ENCODE results near the gene RAPGEF3. TPM values are rescaled to one million over a fixed set of nuclear protein-coding genes. Genes with fewer than 3 reads are reported as not detected.

RAPGEF3 gene
- total and polyA plus RNA-seq, 9 of the 15 experiments (the other 6 are each of a cell fraction or from before 2014, with no cell fraction given) = 0.03 to 0.78 (median 0.37) TPM; not detected in 1

DNA sequence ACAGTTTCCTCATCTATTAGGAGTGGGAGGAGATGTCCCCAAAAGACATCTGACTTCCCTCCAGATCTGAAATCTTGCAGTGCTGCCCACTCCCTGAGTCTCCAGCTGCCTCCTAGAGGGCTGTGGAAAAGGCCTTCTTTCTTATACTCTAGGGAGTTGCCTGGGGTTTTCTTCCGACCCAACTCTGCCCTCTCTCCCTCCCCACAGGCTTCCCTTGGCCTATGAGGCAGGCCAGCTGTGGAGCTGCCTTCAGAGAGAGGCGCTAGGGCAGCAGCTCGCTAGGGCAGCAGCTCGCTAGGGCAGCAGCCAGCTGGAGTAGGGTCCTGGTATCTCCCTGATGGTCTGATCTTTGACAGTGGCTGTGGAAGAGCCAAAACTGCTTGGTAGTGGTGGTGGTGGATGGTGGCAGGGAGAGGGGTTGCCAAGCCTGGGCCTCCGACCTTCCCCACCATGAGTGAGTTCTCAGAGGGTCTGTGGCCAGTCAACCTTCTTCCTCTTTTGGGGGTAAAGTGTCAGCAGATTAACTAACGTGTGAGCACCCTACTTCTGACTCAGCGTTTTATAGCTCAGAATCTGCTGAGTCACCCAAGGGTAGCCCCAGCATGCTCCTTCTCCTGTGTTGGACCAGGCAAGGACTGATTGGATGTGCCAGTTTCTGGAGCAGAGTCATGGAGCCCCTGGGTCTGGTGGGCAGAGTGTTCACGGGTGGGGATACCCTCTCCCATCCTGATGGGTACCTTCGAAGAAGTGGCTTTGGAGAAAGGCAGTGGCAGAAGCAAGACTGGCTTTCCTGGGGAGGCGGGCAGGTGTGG lies 16.6 kb upstream of the RAPGEF3 start (continued):
- TF ChIP-seq MYBL2 (IDR thresholded peaks at IDR 0.05; ENCODE audit: low read depth) (no peak), MYBL2 (CRISPR knock-in tag; IDR thresholded peaks at IDR 0.05; ENCODE audit: borderline replicate concordance) (no peak), JUNB (CRISPR knock-in tag; conservative IDR thresholded peaks at IDR 0.05) (0 out of 2 replicates have a peak, but pooled peaks have one; percentile 18), BCL6 (CRISPR knock-in tag; IDR thresholded peaks at IDR 0.05) (peak; percentile 5; the same call in 1 of the 2 replicates), KAT2B (IDR thresholded peaks at IDR 0.05; ENCODE audit: low read depth, low read length) (no peak), WHSC1 (IDR thresholded peaks at IDR 0.05; ENCODE audit: low read length) (no peak), EP400 (IDR thresholded peaks at IDR 0.05) (peak; percentile 70), U2AF1 (optimal IDR thresholded peaks at IDR 0.05; ENCODE audit: low read depth, low read length) (no peak), ZNF696 (CRISPR knock-in tag; conservative IDR thresholded peaks at IDR 0.05) (no peak)
- TF ChIP-seq, protein P1, sequence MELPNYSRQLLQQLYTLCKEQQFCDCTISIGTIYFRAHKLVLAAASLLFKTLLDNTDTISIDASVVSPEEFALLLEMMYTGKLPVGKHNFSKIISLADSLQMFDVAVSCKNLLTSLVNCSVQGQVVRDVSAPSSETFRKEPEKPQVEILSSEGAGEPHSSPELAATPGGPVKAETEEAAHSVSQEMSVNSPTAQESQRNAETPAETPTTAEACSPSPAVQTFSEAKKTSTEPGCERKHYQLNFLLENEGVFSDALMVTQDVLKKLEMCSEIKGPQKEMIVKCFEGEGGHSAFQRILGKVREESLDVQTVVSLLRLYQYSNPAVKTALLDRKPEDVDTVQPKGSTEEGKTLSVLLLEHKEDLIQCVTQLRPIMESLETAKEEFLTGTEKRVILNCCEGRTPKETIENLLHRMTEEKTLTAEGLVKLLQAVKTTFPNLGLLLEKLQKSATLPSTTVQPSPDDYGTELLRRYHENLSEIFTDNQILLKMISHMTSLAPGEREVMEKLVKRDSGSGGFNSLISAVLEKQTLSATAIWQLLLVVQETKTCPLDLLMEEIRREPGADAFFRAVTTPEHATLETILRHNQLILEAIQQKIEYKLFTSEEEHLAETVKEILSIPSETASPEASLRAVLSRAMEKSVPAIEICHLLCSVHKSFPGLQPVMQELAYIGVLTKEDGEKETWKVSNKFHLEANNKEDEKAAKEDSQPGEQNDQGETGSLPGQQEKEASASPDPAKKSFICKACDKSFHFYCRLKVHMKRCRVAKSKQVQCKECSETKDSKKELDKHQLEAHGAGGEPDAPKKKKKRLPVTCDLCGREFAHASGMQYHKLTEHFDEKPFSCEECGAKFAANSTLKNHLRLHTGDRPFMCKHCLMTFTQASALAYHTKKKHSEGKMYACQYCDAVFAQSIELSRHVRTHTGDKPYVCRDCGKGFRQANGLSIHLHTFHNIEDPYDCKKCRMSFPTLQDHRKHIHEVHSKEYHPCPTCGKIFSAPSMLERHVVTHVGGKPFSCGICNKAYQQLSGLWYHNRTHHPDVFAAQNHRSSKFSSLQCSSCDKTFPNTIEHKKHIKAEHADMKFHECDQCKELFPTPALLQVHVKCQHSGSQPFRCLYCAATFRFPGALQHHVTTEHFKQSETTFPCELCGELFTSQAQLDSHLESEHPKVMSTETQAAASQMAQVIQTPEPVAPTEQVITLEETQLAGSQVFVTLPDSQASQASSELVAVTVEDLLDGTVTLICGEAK (IDR thresholded peaks at IDR 0.05) = no peak
- TF ChIP-seq, protein P1 (CRISPR knock-in tag; IDR thresholded peaks at IDR 0.05) = no peak
- TF ChIP-seq, protein P2, sequence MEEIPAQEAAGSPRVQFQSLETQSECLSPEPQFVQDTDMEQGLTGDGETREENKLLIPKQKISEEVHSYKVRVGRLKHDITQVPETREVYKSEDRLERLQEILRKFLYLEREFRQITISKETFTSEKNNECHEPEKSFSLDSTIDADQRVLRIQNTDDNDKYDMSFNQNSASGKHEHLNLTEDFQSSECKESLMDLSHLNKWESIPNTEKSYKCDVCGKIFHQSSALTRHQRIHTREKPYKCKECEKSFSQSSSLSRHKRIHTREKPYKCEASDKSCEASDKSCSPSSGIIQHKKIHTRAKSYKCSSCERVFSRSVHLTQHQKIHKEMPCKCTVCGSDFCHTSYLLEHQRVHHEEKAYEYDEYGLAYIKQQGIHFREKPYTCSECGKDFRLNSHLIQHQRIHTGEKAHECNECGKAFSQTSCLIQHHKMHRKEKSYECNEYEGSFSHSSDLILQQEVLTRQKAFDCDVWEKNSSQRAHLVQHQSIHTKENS (CRISPR knock-in tag; IDR thresholded peaks at IDR 0.05) = no peak
- TF ChIP-seq, protein P3, sequence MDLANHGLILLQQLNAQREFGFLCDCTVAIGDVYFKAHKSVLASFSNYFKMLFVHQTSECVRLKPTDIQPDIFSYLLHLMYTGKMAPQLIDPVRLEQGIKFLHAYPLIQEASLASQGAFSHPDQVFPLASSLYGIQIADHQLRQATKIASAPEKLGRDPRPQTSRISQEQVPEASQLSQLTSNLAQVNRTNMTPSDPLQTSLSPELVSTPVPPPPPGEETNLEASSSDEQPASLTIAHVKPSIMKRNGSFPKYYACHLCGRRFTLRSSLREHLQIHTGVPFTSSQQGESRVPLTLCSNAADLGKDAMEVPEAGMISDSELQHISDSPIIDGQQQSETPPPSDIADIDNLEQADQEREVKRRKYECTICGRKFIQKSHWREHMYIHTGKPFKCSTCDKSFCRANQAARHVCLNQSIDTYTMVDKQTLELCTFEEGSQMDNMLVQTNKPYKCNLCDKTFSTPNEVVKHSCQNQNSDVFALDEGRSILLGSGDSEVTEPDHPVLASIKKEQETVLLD (IDR thresholded peaks at IDR 0.05) = peak; percentile 71
- TF ChIP-seq, protein P4, sequence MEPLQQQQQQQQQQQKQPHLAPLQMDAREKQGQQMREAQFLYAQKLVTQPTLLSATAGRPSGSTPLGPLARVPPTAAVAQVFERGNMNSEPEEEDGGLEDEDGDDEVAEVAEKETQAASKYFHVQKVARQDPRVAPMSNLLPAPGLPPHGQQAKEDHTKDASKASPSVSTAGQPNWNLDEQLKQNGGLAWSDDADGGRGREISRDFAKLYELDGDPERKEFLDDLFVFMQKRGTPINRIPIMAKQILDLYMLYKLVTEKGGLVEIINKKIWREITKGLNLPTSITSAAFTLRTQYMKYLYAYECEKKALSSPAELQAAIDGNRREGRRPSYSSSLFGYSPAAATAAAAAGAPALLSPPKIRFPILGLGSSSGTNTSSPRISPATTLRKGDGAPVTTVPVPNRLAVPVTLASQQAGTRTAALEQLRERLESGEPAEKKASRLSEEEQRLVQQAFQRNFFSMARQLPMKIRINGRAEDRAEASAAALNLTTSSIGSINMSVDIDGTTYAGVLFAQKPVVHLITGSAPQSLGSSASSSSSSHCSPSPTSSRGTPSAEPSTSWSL (CRISPR knock-in tag; IDR thresholded peaks at IDR 0.05; ENCODE audit: borderline replicate concordance) = no peak
